NCI-H187 treated with DMSO at 0.1 percent for 48 hours (cell line): ENCODE data around the gene PCNX3.

Experiments used
- DNase-seq: peaks from one replicate; lab custom pipeline; 2025; lab: John Stamatoyannopoulos, UW

Gene PCNX3

GRCh38 chr11:65580756-65581155 lies 34.8 kb upstream of the PCNX3 start:
- no peak for DNase-seq

- no peak for DNase-seq
These were observed 33.6 kb upstream of the PCNX3 start for GRCh38 chr11:65581928-65582327.

GRCh38 chr11:65583589-65583988 lies 32.0 kb upstream of the PCNX3 start:
- no peak for DNase-seq

- DNase-seq = no peak
These were observed 31.5 kb upstream of the PCNX3 start for GRCh38 chr11:65584106-65584505.

DNA sequence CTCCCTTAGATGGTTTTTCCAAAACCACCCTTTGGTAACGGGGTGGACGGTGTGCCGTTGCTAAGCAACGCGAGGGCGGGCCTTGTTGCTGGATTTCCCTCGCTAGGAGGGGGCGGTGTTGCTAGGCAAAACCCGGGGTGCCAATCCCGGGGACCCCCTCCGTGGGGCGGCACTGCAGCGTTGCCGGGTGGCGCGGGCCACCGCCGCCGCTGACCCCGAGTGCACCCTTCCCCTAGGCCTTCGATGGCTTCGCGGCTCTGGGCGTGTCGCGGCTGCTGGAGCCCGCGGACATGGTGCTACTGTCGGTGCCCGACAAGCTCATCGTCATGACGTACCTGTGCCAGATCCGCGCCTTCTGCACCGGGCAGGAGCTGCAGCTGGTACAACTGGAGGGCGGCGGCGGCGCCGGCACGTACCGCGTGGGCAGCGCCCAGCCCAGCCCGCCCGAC lies 30.8 kb upstream of the PCNX3 start:
- no peak for DNase-seq

DNA sequence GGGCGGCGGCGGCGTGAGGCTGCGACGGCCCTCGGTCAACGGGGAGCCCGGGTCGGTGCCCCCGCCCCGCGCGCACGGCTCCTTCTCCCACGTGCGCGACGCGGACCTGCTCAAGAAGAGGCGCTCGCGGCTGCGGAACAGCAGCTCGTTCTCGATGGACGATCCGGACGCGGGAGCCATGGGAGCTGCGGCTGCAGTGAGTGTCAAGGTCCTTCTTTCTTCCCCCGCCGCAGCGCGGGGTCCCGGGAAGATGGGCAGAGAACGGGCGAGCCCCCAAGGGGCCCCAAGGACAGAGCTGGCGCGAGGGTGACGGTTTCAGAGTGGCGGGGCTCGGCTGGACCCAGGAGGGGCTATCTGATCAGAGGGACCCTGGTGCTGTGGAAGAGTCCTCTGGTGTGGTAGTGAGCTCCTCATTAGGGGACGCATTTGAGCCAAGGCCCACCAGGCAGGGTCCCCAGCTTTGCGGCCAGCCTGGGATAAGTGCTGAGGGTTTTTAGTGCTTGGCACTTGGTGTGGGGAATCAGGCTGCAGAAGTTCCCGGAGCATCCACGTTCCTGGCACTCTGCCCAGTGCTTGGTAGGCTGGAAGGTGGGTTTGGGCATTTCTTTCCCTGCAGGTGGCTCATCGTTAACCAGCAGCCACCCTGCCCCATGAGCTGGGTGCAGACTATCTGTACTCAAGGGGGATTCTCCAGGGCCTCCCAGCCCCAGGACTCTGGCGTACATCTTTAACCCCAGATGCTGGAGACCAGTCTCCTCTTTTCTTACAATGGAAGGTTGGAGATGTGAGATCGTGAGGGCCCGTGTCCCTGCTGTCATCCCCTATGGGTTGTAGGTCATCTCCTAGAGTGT lies 30.0 kb upstream of the PCNX3 start:
- DNase-seq = no peak

GRCh38 chr11:65586247-65586630 lies 29.3 kb upstream of the PCNX3 start:
- no peak for DNase-seq

DNA sequence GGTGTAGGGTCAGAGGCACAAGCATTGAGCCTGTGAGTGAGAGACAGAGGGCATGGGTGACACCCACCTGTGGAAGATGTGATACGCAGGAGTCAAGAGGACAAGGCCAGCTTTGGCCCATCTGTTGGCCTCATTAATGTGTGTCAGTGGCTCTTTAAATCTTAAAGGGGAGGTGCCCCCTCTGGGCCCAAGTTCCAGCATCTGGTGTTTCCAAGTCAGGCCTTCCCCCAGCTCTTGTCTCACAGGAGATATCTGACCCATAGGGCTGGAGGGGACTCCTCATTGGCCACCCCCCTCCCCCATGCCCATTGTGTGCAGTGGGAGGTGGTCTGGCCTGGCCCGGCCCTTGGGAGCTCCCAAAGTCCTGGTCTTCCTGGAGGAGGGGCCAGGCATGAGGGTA lies 28.9 kb upstream of the PCNX3 start:
- DNase-seq = no peak

DNA sequence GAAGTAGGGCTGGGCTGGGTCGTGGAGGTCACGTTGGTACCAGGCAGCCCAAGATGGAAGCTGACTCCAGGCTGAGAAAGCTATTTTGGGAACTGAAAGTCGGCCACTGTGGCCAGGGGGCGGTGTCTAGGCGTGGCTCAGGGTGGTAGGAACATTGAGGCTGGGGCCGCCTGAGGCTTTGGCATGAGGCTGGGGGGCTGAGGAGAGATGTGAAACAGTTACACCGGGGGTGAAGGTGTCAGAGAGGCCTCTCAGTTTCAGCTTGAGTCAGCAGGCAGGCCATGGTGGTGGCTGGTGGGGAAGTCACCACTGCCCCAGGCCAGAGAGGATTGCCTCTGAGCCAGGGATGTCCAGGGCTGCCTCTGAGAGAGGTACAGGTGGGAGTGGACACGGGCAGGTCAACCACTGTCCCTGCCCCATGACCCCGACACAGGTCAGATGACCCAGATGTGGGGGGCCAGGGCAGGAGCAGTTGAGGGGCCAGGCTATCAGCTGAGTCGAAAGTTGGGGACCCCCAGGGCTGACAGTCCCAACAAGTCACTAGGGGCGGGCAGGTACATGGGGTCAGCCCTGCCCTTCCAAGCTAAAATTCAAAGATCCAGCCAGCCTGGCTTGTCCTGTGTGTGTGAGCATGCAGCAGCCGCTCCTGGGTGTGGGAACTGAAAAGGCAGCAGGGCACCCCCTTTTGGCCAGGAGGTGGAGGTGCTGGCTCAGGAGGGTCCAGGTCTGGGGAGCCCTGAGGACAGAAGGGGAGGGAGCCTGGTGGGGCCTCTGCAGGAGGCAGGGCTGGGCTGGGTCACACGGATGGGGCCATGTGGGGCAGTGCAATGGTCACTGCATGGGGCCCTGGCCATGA lies 27.1 kb upstream of the PCNX3 start:
- no peak for DNase-seq

DNA sequence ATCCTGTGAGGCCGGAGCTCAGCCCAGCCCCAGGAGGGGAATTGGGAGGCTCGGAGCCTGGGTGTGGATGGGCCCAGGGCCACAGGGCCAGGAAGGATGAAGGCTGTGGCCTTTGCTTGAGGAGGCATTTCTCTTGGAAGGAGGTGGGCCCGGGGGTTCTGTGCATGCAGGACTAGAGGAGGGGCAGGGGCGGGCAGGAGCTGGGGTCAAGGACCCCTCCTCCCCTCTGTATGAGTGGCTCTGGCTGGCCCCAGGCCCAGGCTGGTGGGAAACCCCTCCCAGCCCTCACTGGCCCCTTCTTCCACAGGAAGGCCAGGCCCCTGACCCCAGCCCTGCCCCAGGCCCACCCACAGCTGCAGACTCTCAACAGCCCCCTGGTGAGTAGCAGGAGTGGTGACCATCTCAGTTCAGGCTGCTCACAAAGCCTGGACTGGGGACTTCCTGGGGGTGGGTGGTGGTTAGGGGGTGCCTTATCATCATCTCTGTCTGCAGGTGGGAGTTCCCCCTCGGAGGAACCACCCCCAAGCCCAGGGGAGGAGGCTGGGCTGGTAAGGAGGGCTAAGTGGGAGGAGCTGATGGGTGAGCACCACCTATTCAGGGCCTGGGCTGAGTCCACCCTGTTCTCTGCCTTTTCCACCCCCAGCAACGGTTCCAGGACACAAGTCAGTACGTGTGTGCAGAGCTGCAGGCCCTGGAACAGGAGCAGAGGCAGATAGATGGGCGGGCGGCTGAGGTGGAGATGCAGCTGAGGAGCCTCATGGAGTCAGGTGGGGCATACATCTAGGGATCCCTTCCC lies 25.9 kb upstream of the PCNX3 start:
- DNase-seq = no peak

GRCh38 chr11:65590240-65590738 lies 25.3 kb upstream of the PCNX3 start:
- no peak for DNase-seq

DNA sequence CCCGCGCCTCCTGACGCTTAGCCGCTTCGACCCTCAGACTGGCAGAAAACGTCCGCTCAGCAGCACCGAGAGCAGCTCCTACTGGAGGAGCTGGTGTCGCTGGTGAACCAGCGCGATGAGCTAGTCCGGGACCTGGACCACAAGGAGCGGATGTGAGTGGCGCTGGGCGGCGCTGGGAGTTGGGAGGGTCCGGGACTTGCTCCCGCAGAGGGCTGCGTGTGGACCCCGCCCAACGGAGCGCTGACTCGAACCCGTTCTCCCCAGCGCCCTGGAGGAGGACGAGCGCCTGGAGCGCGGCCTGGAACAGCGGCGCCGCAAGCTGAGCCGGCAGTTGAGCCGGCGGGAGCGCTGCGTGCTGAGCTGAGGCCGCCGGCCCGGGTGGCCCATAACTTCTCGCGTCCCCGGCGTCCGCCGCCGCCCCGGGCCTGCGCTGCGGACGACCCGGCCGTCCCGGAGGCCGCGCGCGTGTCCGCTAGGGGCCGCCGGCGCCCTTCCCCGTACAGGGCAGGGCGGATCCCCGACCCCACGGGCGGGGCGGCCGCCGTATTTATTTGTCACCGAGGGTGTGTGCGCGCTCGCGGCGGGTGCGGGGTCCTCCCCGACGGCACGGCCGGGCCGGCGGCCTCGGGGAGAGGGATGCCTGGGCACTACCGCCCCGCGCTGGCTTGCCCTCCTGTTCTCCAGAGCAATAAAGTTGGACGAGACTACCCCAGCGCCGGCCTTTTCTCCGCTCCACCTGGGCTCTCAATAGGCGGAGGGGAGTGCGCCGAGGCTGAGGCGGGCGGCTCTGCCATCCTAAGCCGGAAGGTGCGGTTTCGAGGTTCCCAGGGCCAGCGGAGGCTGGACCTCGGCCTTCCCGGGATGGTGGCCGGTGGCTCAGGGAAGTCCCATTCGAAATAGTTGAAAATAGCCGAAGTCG lies 23.4 kb upstream of the PCNX3 start:
- no peak for DNase-seq

DNA sequence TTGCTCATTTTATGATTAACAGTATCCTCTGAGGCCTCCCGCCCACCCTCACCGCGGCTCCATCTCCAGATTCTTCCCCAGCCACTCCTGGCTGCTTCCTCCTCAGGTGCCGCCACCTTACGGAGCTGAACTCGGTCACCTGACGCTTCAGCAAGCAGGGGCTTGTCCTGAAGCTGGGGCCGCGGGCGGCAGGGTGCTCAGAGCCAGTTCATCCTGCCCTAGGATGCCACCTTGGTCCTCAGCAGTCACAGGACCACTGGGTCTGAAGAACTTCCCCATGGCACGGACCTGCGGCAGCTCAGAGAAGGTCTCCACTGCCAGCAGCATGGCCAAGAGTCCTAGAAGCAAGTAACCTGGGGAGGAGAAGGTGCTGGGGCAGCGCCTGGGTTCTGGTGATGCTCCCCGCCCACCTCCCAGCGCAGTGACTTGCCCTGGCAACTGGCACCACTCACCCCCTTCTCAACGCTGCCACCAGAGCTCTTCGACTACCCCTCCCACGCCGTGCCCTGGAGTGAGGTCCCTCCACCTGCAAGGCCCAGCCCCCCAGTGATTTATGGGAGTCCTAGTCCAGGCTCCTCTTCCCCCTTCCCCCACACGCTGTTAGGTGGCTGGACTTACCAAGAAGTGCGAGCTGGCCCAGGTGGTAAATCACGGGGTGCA lies 22.6 kb upstream of the PCNX3 start:
- DNase-seq = no peak

GRCh38 chr11:65593518-65594414 lies 21.8 kb upstream of the PCNX3 start:
- DNase-seq = no peak

DNA sequence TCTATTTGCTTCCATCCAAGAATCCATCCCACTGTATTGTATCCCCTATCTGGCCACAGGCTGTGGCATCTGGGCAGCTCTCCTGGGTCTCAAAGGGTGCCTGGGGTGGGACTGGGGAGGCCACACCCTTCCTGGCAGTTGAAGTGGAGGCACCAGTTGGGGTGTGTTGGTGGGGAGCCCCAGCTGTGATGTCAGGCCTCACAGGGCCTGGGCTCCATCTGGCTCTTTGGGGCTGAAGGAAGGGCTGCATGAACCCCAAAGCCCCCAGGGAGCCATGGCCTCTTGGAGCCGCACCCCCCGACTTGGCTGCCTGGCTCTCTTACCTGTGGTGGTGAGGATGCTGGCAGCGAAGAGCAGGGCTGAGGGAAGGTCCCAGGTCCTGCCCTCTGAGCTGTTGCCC lies 20.4 kb upstream of the PCNX3 start:
- DNase-seq = no peak

DNA sequence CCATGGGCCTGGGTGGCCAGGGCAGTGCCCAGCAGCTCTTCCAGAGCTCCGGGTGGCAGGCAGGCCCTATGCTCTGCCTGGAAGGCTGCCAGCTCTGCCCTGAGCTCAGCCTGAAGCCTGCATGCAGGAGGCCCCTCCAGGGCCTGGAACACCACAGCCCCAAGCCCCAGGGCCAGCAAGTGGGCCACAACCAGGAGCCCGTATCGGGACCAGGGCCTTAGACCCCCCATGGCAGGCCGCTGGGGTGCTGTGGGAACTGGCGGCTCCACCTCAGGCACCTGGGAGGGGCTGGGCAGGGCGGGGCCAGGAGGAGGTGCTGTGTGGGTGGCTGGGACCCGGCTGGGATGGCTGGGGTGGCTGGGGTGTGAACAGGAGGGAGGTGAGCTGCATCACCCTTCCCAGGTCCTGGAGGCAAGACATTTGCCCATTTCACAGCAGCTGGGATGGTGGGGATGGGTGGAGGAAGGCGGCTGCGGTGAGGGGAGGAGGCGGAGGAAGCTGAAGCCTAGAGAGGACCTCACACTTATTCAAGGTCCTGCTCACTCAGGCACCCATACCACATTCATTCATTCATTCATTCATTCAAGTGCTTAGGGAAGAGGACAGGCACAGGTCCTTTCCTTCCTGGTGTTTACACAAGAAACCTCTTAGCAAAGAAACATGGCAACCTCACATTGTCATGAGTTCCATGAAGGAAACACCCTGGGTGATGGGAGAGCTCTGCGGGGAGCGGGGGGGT lies 19.9 kb upstream of the PCNX3 start, which contains the start of gene KCNK7:
Gene KCNK7 (minus strand): TSS at position 258 of the 739 bp plus-strand sequence. CDS start 28 bp downstream, at position 230.
- no peak for DNase-seq

- no peak for DNase-seq
These were observed 19.1 kb upstream of the PCNX3 start for GRCh38 chr11:65596520-65596919.

- no peak for DNase-seq
These were observed 17.3 kb upstream of the PCNX3 start for GRCh38 chr11:65598258-65598699.
